Stimulated activated effector memory CD8-positive, alpha-beta T cell treated with anti-CD3 and anti-CD28 coated beads, Interleukin-12 subunit alpha, Interleukin-12 subunit beta, amount 100 ng/mL, for 72 hours (primary cell): Measurements from ENCODE around the gene GTF2B.
"Not testable (repeated sequence)": the region's sequence is repeated elsewhere in the genome, so short reads cannot be mapped to it uniquely, and the experiment has no call there.

Source experiments
- ATAC-seq: fragments of 150-1000 bp; cut with Tn5 transposase; 2 replicates; pipeline ENCODE4 v1.10.0; 2021
- DNase-seq, 2 donors: peaks; one replicate each; pipeline ENCODE4 v3.0.0; 2021 to 2022; ENCODE audit warnings: low spot score in 2 of 2
- H3K27ac Mint-ChIP-seq: one replicate; pipeline ENCODE4 v1.8.0; 2022; ENCODE audit warnings: mild to moderate bottlenecking, mixed read lengths
- H3K36me3 Mint-ChIP-seq: one replicate; pipeline ENCODE4 v1.8.0; 2022; ENCODE audit warnings: mild to moderate bottlenecking, mixed read lengths
- H3K4me1 Mint-ChIP-seq: one replicate; pipeline ENCODE4 v1.8.0; 2022; ENCODE audit warnings: mixed read lengths
- H3K4me3 Mint-ChIP-seq: one replicate; pipeline ENCODE4 v1.8.0; 2022; ENCODE audit warnings: mild to moderate bottlenecking, mixed read lengths
- H3K9me3 Mint-ChIP-seq: one replicate; pipeline ENCODE4 v1.8.0; 2022; ENCODE audit warnings: mixed read lengths

GTF2B gene, protein sequence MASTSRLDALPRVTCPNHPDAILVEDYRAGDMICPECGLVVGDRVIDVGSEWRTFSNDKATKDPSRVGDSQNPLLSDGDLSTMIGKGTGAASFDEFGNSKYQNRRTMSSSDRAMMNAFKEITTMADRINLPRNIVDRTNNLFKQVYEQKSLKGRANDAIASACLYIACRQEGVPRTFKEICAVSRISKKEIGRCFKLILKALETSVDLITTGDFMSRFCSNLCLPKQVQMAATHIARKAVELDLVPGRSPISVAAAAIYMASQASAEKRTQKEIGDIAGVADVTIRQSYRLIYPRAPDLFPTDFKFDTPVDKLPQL

DNA sequence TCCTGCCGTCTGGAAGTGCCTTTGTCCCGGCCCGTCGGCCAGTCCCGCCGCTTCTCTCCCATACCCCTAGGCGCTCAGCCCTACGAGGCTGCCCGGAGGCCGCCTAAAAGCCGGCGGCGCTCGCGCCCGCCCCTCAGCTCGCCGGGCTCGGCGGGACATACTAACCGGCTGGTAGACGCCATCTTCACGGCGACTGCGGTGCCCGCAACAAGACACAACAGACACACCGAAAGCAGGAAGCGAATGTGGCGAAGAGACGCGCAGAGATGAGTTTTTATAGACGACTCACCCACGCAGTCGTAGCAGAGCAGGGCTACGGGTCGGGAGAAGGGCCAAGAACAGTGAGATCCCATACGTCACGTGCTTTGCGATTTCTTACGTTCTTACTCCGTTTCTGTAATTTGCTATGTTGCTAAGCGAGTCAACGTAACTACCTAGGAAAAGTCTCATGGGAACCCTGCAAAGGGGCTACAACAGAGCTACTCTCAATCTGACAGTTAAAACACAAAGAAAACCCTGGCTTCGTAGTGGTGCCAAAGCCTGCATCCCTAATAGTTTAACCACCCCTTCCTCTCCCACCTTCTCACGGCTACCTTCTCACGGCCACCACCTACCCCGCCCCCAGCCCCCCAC lies at the start of gene GTF2B:
Gene GTF2B, minus strand, starts transcription at position 250 of the 633 bp plus-strand sequence. Its CDS starts 68 bp downstream, at position 182.
- peak within 1 kb of the TSS; percentile 99 for H3K27ac Mint-ChIP-seq
- ATAC-seq (peak; percentile 93), DNase-seq (peak; percentile 88 to 98)
- H3K9me3 Mint-ChIP-seq = no peaks in the 10 kb centered on the region
- peaks cover 40% of the 10 kb centered on the region for H3K4me1 Mint-ChIP-seq
- H3K36me3 Mint-ChIP-seq = peaks cover 50% of the 10 kb centered on the region
- peak within 1 kb of the TSS; percentile 95 for H3K4me3 Mint-ChIP-seq

DNA sequence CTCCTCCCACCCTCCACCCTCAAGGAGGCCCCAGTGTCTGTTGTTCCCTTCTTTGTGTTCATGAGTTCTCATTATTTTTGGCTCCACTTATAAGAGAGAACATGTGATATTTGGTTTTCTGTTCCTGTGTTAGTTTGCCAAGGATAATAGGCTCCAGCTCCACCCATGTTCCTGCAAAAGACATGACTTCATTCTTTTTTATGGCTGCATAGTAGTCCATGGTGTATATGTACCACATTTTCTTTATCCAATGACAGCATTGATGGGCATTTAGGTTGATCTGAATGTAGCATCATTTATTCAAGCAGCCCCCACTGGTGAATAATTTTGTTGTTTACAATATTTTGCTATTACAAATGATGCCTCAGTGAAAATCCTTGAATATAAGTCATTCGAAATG lies 47.2 kb upstream of the GTF2B start:
- not testable (repeated sequence) for H3K4me3 Mint-ChIP-seq, DNase-seq, H3K9me3 Mint-ChIP-seq, H3K27ac Mint-ChIP-seq, ATAC-seq, H3K4me1 Mint-ChIP-seq
- H3K36me3 Mint-ChIP-seq = peaks cover 96% of the 10 kb centered on the region

DNA sequence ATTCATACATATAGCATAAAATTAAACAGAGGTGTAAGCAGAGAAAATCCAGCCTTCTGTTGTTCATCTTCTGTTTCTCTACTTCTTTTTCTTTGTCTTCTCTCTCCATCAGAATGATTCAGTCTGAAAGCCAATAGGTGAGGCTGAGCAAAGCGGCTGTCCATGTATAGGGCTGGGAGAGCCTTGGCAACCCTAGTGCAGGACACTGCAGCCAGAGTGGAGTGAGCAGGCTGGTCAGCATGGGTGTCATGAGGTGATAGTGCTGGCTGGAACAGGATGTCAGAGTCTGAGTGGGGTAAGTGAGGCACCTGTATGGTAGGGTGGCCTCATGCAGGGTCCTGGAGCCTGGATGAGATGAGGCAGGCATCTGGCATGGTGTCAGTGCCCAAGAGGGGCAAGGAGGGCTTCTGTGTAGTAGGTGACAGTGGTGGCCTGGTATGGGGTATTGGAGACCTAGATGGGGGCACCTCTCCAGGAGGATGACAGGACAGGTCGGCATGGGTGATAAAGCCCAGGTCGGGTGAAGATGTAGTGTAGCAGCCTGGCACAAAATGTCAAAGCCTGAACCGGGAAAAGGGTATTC lies 45.5 kb upstream of the GTF2B start:
- ATAC-seq = peak; percentile 32
- Mint-ChIP-seq H3K4me1 (peaks cover 4% of the 10 kb centered on the region), H3K27ac (no peak overlapping the region), H3K9me3 (no peaks in the 10 kb centered on the region), H3K4me3 (no peak overlapping the region), H3K36me3 (peaks cover 95% of the 10 kb centered on the region)
- DNase-seq = no peak

DNA sequence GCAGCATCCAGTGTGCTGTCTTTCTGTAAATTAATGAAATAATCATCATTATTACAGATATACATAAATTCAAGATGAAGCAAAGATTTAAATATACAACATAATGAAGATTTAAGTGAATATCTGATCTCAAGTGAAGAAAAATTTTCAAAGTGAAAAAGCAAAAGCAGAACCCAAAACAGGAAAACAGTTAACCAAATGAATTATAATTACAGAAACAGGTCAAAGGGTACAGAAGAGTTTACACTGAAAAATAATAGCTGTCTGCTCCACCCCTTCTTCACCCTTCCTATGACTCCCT lies 44.8 kb upstream of the GTF2B start:
- no peak overlapping the region for H3K27ac Mint-ChIP-seq
- no peak for ATAC-seq
- no peak overlapping the region for H3K4me3 Mint-ChIP-seq
- no peaks in the 10 kb centered on the region for H3K9me3 Mint-ChIP-seq
- DNase-seq = no peak
- peaks cover 4% of the 10 kb centered on the region for H3K4me1 Mint-ChIP-seq
- peaks cover 95% of the 10 kb centered on the region for H3K36me3 Mint-ChIP-seq

DNA sequence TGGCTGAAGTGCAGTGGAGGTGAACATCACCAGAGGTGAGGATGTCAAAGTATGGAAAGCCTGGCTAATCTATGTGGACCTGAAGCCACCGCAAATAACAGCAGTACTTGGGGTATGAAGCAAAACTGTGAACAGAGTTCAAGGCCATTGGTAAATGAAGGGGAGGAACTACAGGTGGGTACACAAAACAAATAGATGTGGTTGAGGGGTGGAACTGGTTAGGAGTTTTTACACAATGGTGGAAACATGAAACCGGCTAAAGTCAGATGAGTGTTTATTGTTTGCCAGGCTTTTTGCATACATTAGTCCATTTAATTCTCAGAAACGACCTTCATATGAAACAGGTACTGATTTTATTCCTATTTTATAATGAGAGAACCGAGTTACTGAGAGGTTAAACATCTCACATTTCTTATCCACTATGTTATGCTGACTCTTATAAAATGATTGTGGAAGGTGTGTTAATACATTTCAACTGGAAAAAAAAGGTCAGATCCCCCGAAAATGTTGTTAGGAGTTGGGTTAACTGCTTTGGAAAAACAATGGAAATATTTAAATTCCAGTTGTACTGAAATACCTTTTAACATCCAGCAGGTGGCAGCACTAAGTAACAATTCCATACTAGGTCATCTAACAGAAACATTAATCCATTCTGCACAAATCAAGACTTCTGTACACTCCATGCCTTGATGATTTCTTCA lies 44.3 kb upstream of the GTF2B start:
- Mint-ChIP-seq H3K4me3 (no peak overlapping the region), H3K9me3 (no peaks in the 10 kb centered on the region), H3K27ac (no peak overlapping the region), H3K4me1 (peaks cover 4% of the 10 kb centered on the region), H3K36me3 (peaks cover 95% of the 10 kb centered on the region)
- no peak for DNase-seq
- ATAC-seq = no peak

DNA sequence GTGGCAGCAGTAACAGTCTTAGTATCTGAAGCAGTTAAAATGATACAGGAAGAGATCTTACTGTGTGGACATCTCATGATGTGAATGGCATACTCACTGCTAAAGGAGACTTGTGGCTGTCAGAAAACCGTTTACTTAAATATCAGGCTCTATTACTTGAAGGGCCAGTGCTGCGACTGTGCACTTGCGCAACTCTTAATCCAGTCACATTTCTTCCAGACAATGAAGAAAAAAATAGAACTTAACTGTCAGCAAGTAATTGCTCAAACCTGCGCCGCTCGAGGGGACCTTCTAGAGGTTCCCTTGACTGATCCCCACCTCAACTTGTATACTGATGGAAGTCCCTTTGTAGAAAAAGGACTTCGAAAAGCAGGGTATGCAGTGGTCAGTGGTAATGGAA lies 38.8 kb upstream of the GTF2B start:
- not testable (repeated sequence) for H3K4me3 Mint-ChIP-seq, H3K4me1 Mint-ChIP-seq, H3K9me3 Mint-ChIP-seq, ATAC-seq, DNase-seq, H3K27ac Mint-ChIP-seq
- peaks cover 58% of the 10 kb centered on the region for H3K36me3 Mint-ChIP-seq

DNA sequence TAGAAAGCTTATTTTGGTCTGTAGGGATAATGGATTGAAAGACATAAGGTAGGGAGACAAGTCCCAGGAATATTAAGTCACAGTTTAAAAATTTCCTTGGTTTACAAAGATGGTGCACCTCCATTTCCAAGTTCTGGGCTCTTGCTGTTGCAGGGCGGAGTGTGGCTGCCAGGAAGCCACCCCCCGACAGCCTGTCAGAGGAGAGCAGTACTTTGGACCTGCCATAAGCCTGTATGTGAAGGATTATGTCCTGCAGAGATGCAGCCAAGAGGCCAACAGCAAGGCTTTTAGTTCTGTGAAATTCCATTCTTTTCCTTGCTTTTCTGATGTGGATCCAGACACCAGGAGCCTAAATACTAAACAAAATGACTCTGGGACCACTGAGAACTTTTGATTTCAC lies 31.9 kb upstream of the GTF2B start:
- Mint-ChIP-seq H3K4me3 (no peak overlapping the region), H3K9me3 (peaks cover 7% of the 10 kb centered on the region), H3K4me1 (no peaks in the 10 kb centered on the region), H3K27ac (no peak overlapping the region), H3K36me3 (peaks cover 39% of the 10 kb centered on the region)
- DNase-seq (no peak), ATAC-seq (no peak)

DNA sequence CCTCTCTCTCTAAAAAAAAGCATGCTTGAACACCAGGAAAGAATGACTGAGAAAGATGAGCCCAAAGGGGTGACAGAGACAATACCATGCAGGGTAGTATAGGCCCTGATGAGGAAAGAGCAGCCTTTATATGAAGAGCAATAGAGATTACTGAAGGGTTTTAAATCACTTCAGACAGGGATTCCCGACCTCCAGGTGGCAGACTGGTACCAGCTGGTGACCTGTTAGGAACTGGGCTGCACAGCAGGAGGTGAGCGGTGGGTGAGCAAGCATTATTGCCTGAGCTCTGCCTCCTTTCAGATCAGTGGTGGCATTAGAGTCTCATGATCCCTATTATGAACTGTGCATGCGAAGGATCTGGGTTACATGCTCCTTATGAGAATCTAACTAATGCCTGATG lies 30.8 kb upstream of the GTF2B start:
- Mint-ChIP-seq H3K9me3 (peaks cover 13% of the 10 kb centered on the region), H3K4me1 (peaks cover under 1% of the 10 kb centered on the region), H3K4me3 (no peak overlapping the region), H3K36me3 (peaks cover 39% of the 10 kb centered on the region), H3K27ac (no peak overlapping the region)
- DNase-seq (no peak), ATAC-seq (no peak)

DNA sequence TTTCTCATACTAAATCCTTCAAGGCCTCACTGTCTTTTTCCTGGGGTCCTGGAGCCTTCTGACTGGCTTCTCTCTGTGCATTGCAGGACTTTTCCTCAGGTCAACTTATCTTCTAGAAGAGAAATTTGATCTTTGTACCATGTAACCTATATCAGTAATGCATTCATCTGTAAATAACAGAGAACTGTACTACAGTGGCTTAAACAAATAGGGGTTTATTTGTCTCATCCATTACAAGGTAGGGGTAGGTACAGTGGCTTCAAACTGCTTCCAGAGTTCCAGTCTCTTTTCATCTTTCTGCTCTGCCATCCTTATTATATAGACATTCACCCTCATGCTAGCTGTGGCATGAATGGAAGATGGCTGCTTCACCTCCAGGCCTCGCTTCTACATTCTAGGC lies 29.5 kb upstream of the GTF2B start:
- no peak overlapping the region for H3K4me3 Mint-ChIP-seq
- DNase-seq (no peak), ATAC-seq (no peak)
- peaks cover 11% of the 10 kb centered on the region for H3K4me1 Mint-ChIP-seq
- peaks cover 23% of the 10 kb centered on the region for H3K9me3 Mint-ChIP-seq
- H3K27ac Mint-ChIP-seq = no peak overlapping the region
- peaks cover 36% of the 10 kb centered on the region for H3K36me3 Mint-ChIP-seq

DNA sequence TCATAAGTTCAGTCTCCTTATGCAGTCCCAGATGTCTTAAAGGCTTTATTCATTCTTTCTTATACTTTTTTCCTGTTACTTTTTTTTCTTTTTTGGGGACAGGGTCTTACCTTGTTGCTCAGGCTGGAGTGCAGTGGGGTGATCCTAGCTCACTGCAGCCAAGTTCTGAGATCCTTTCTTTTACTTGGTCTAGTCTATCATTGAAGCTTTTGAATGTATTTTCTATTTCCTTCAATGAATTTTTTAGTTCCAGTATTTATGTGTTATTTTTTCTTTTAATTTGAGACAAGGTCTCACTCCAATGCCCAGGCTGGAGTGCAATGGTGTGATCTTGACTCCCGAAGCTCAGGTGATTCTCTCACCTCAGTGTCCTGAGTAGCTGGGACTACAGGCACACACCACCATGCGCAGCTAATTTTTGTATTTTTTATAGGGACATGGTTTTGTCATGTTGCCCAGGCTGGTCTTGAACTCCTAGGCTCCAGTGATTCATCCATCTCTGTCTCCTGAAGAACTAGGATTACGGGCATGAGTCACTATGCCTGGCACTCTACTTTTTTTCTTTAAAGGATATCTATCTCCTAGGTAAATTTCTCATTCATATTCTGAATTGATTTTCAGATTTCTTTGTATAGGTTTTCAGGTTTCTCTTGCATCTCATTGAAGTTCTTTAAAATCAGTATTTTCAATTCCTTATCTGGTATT lies 26.1 kb upstream of the GTF2B start:
- peaks cover 28% of the 10 kb centered on the region for H3K9me3 Mint-ChIP-seq
- DNase-seq = no peak
- no peak for ATAC-seq
- no peak overlapping the region for H3K4me3 Mint-ChIP-seq
- no peak overlapping the region for H3K27ac Mint-ChIP-seq
- H3K4me1 Mint-ChIP-seq = peaks cover 11% of the 10 kb centered on the region
- H3K36me3 Mint-ChIP-seq = peaks cover 21% of the 10 kb centered on the region

DNA sequence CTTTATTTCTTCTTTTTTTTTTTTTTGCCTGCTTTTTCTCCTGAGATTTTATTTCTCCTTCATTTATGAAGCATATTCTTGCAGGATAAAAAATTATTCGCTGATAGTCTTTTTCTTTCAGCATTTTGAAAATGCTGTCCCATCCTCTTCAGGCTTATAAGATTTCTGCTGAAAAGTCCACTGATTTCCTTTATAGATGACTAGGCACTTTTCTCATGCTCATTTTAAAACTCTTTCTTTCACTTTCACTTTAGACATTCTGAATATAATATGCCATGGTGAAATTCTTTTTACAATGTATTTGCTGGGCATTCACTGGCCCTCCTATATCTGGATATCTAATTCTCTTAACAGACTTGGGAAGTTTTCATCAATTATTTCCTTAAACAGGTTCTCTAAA lies 25.5 kb upstream of the GTF2B start:
- ATAC-seq = no peak

DNA sequence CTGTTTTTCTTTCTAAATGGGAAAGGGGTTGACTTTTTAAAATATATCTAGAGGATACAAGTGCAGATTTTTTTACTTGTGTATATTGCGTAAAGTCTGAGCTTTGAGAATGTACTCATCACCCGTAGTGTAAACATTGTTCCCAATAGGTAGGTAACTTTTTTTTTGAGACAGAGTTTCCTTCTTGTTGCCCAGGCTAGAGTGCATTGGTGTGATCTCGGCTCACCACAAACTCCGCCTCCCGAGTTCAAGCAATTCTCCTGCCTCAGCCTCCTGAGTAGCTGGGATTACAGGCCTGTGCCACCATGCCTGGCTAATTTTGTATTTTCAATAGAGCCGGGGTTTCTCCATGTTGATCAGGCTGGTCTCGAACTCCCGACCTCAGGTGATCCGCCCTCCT lies 20.4 kb upstream of the GTF2B start:
- not testable (repeated sequence) for ATAC-seq, H3K27ac Mint-ChIP-seq, DNase-seq, H3K4me3 Mint-ChIP-seq, H3K4me1 Mint-ChIP-seq, H3K36me3 Mint-ChIP-seq
- H3K9me3 Mint-ChIP-seq = peaks cover 15% of the 10 kb centered on the region

More for the DNA sequence above, 25.5 kb upstream of the GTF2B start:
- peaks cover 28% of the 10 kb centered on the region for H3K9me3 Mint-ChIP-seq
- peaks cover 11% of the 10 kb centered on the region for H3K4me1 Mint-ChIP-seq
- H3K36me3 Mint-ChIP-seq = peaks cover 21% of the 10 kb centered on the region
- no peak overlapping the region for H3K27ac Mint-ChIP-seq
- no peak overlapping the region for H3K4me3 Mint-ChIP-seq
- no peak for DNase-seq

DNA sequence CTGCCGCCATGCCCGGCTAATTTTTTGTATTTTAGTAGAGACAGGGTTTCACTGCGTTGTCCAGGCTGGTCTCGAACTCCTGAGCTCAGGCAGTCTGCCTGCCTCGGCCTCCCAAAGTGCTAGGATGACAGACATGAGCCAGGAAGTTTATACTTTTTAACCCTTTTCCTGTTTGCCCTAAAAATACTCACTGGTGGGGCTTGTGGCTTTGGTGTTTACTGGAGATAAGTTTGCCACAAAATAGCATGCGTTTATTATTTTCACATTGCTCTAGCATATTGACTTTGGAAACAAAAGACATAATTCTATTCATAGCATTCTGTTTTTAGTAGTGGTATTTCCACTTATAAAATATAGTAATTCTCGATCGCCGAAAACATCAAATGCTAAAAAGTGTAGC lies 19.8 kb upstream of the GTF2B start:
- no peak overlapping the region for H3K4me3 Mint-ChIP-seq
- peak in 1 of 2 donors; percentile 22 for DNase-seq
- no peak for ATAC-seq
- peaks cover 10% of the 10 kb centered on the region for H3K9me3 Mint-ChIP-seq
- no peak overlapping the region for H3K27ac Mint-ChIP-seq
- H3K4me1 Mint-ChIP-seq = no peaks in the 10 kb centered on the region
- no peaks in the 10 kb centered on the region for H3K36me3 Mint-ChIP-seq

DNA sequence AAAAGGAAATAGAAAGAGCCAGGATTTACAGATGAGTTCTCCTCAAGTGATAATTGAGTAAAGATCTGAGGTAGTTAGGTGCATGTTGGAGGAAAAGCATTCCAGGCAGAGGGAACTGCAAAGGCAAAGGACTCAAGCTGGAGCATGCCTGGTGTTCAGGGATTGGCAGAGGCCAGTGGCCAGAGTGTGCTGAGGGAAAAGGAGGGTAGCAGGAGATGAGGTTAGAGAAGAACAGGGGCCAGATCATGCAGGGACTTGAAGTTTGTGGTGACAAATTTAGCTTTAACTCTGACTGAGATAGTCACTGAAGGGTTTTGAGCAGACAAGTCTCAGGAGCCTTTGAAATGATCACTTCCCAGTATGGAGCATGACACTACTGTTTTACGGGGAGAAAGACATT lies 19.0 kb upstream of the GTF2B start:
- H3K4me1 Mint-ChIP-seq = no peaks in the 10 kb centered on the region
- no peak overlapping the region for H3K27ac Mint-ChIP-seq
- no peak overlapping the region for H3K4me3 Mint-ChIP-seq
- peaks cover 5% of the 10 kb centered on the region for H3K9me3 Mint-ChIP-seq
- no peak for DNase-seq
- no peak for ATAC-seq
- no peaks in the 10 kb centered on the region for H3K36me3 Mint-ChIP-seq

DNA sequence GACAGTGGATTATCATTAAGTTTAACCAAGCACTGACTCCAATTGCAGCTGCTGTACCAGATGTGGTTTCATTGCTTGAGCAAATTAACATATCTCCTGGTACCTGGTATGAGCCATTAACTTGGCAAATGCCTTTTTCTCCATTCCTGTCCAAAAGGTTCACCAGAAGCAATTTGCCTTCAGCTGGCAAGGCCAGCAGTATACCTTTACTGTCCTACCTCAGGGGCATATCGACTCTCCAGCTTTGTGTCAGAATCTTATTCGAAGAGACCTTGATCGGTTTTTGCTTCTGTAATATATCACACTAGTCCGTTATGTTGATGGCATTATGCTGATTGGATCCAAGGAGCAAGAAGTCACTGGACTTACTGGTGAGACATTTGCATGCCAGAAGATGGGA lies 9.5 kb upstream of the GTF2B start:
- no peak overlapping the region for H3K27ac Mint-ChIP-seq
- no peak for ATAC-seq

More for the DNA sequence above, 9.5 kb upstream of the GTF2B start:
- no peaks in the 10 kb centered on the region for H3K9me3 Mint-ChIP-seq
- H3K36me3 Mint-ChIP-seq = no peaks in the 10 kb centered on the region
- no peaks in the 10 kb centered on the region for H3K4me1 Mint-ChIP-seq
- no peak for DNase-seq
- no peak overlapping the region for H3K4me3 Mint-ChIP-seq
